Ascending aorta (tissue), 2 donors: ENCODE results near the gene TIGIT. TPM values are rescaled to one million over a fixed set of nuclear protein-coding genes. Genes with fewer than 3 reads are reported as not detected.

Source experiments
- DNase-seq, 2 donors: peaks; one replicate each; pipeline ENCODE4 v3.0.0-alpha.2; 2019; ENCODE audit warnings: low spot score in 2 of 2
- H3K27ac ChIP-seq, 2 donors: fragments of 200-600 bp; sonication (generic); one replicate each; pipeline ENCODE4 v1.5.1; 2016 to 2017; ENCODE audit warnings: mild to moderate bottlenecking in 1 of 2
- H3K27me3 ChIP-seq: fragments of 200-600 bp; sonication (generic); one replicate; pipeline ENCODE4 v1.5.1; 2017
- H3K36me3 ChIP-seq, 2 donors: fragments of 200-600 bp; sonication (generic); one replicate each; pipeline ENCODE4 v1.5.1; 2016
- H3K4me1 ChIP-seq, 2 donors: fragments of 200-600 bp; sonication (generic); one replicate each; pipeline ENCODE4 v1.5.1; 2016 to 2017; ENCODE audit warnings: mild to moderate bottlenecking in 1 of 2
- H3K4me3 ChIP-seq, 2 donors: fragments of 200-600 bp; sonication (generic); one replicate each; pipeline ENCODE4 v1.5.1; 2016 to 2017; ENCODE audit warnings: mild to moderate bottlenecking in 1 of 2
- H3K9me3 ChIP-seq, 2 donors: fragments of 200-600 bp; sonication (generic); one replicate each; pipeline ENCODE4 v1.5.1; 2016
- intact Hi-C: fragments of 100-400 bp; cut with DNase I; formaldehyde crosslinking; loops from one replicate; pipeline ENCODE4 v1.15.1; 2023
- total RNA-seq: library from RNA; depleted of rRNA; stranded (reverse); fragments of >200 nt; gene quantifications from one replicate; pipeline ENCODE4 v1.1.0, GENCODE V29; 2016
- TF ChIP-seq, protein P1 (sequence below), 3 experiments: fragments of 200-600 bp in 2 of 3; fragments of 450-650 bp in 1 of 3; sonication (generic) in 2 of 3; IDR thresholded peaks; one replicate each; pipeline ENCODE4 v1.5.1; 2016 to 2019; ENCODE audit warnings: antibody characterized with exemption in 3 of 3, mild to moderate bottlenecking in 1 of 3, moderate library complexity in 1 of 3

Gene TIGIT
- total RNA-seq, 1 donor from 2014 or later: not detected

DNA sequence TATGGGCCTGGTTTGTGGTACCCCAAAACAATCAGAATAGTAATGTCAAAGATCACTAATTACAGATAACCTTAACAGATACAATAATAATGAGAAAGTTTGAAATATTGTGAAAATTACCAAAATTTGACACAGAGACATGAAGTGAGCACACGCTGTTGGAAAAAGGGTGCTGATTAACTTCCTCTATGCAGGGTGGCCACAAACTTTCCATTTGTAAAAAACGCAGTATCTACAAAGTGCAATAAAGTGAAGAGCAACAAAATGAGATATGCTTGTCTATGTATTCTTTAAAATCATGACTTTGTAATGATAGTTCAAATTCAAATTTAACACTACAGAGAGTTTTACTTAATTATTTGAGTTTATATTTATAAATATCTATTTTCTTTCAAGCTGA lies 7.6 kb upstream of the TIGIT start:
- no peaks in the 10 kb centered on the region for H3K4me1 ChIP-seq
- H3K36me3 ChIP-seq: no peaks in the 10 kb centered on the region
- no peak overlapping the region for H3K27ac ChIP-seq
- TF ChIP-seq, protein P1, sequence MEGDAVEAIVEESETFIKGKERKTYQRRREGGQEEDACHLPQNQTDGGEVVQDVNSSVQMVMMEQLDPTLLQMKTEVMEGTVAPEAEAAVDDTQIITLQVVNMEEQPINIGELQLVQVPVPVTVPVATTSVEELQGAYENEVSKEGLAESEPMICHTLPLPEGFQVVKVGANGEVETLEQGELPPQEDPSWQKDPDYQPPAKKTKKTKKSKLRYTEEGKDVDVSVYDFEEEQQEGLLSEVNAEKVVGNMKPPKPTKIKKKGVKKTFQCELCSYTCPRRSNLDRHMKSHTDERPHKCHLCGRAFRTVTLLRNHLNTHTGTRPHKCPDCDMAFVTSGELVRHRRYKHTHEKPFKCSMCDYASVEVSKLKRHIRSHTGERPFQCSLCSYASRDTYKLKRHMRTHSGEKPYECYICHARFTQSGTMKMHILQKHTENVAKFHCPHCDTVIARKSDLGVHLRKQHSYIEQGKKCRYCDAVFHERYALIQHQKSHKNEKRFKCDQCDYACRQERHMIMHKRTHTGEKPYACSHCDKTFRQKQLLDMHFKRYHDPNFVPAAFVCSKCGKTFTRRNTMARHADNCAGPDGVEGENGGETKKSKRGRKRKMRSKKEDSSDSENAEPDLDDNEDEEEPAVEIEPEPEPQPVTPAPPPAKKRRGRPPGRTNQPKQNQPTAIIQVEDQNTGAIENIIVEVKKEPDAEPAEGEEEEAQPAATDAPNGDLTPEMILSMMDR (IDR thresholded peaks at IDR 0.05): no peak
- H3K27me3 ChIP-seq: no peaks in the 10 kb centered on the region
- no peaks in the 10 kb centered on the region for H3K9me3 ChIP-seq
- no peak overlapping the region for H3K4me3 ChIP-seq
- no peak for DNase-seq
- intact Hi-C loops: no loop called here

DNA sequence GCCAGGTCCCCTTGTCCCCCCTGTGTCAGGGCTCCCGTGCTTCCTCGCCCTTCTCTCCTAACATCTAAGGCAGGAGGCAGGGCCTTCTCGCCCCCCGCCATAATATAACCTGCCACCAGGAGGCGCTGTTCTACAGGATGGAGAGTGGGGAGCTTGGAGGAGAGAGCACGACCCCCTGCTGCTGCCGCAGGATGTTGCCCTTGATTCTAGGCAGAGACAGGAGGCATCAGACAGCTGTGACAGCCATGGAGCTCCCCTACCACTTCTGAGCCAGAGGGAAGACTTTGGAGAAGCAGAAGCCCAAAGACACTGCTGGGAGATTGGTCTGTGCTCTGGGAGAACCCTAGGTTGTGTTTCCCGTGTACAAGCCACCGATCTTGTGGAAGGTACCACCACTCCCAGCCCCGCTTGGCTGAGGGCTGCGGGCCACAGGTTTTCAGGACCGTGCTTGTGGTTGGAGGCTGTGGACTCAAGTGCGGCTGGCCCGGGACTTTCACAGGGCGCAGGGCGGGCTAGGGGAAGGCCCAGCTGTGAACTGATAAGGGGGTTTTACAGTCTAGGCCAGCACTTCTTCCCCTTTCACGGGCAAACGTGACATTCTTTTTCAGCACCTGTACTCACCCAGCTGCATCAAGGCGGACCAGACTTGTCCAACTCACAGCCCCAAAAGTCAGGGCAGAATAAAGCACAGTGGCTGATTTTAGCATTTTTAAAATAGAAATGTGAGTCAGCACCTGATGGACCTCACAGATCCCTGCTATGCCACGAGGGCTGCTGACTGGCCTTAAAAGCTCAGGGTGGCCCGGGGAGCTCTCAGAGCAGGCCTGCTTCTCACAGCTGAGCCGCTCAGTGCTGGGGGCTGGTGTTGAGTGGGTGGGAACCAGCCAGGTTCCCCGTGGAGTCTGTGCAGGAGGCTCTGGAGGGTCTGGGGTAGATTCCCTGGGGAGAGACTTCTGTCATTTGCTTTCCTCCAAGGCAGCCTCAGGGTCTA lies 2.6 kb upstream of the TIGIT start:
- TF ChIP-seq, protein P1 (IDR thresholded peaks at IDR 0.05): peak; percentile 32 to 54 (median 53)
- intact Hi-C loops: no loop called here
- no peak overlapping the region for H3K27ac ChIP-seq
- H3K4me3 ChIP-seq: no peak overlapping the region
- no peaks in the 10 kb centered on the region for H3K4me1 ChIP-seq
- peak in 1 of 2 donors; percentile 77 for DNase-seq
- no peaks in the 10 kb centered on the region for H3K9me3 ChIP-seq
- no peaks in the 10 kb centered on the region for H3K27me3 ChIP-seq
- no peaks in the 10 kb centered on the region for H3K36me3 ChIP-seq

DNA sequence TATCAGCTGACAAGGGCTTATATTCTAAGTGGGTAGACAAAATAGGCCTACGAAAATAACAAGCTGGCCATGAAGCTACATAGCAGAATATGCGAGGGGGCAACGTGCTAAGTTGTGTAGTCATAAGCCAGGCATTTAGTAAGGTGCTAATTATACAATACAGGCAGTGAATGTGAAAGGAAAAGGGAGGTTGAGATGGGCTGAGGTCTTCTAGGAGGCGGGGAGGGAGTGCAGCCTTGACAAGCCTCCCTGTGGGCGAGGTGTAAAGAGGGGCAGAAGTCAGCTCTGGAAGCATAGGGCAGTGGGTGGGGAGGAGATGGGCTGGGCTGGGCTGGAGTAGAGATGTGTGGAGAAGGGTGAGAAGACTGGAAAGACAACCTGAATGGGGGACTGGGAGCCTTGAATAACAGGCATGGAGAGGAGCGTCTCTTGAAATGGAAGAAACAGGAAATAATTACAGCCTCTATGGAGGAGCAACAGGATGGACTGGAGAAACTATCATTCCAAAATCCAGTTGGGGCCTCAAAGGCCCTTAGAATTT lies 1.2 kb downstream of the TIGIT start:
- TF ChIP-seq, protein P1 (IDR thresholded peaks at IDR 0.05): no peak
- Histone ChIP-seq H3K27ac (no peak overlapping the region), H3K4me3 (no peak overlapping the region), H3K4me1 (no peaks in the 10 kb centered on the region), H3K36me3 (no peaks in the 10 kb centered on the region), H3K27me3 (no peaks in the 10 kb centered on the region), H3K9me3 (no peaks in the 10 kb centered on the region)
- no peak for DNase-seq
- intact Hi-C loops: no loop called here

DNA sequence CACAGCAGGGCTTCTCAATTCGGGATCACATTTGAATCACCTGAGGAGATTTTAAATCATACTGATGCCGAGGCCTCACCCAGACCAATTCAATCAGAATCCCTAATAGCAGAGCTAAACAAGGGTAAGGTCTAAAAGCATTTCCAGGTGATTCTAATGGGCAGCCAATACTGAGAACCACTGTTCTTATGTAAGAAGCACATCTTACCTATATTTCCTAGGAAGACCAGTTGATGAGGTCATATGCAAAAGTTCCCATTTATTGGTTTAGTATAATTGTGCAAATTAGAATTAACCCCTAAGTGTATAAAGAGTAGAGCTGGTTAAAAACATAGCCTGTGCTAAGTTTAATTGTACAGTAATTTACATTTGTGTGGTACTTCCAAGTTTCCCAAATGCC lies 2.1 kb downstream of the TIGIT start:
- H3K27me3 ChIP-seq: no peaks in the 10 kb centered on the region
- DNase-seq: no peak
- intact Hi-C loops: no loop called here
- no peaks in the 10 kb centered on the region for H3K4me1 ChIP-seq
- H3K4me3 ChIP-seq: no peak overlapping the region
- no peaks in the 10 kb centered on the region for H3K9me3 ChIP-seq
- TF ChIP-seq, protein P1 (IDR thresholded peaks at IDR 0.05): no peak
- no peak overlapping the region for H3K27ac ChIP-seq
- no peaks in the 10 kb centered on the region for H3K36me3 ChIP-seq

DNA sequence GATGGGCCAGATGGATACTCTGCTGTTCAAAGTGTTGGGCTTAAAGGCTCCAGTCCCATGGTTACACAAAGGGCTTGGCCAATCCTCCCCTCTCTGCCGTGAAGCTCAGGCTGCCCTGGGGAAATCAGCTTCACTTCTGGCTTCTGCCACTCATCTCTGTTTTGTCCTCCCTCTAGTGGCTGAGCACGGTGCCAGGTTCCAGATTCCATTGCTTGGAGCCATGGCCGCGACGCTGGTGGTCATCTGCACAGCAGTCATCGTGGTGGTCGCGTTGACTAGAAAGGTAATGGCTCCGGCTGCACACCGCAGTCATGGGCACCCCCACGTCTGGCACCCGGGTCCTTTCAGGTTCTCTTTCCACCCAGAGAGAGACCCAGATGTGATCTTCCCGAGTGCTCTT lies 5.6 kb downstream of the TIGIT start:
- Histone ChIP-seq H3K36me3 (no peaks in the 10 kb centered on the region), H3K4me3 (no peak overlapping the region), H3K4me1 (no peaks in the 10 kb centered on the region), H3K27ac (no peak overlapping the region), H3K27me3 (no peaks in the 10 kb centered on the region), H3K9me3 (no peaks in the 10 kb centered on the region)
- intact Hi-C loops: no loop called here
- TF ChIP-seq, protein P1 (IDR thresholded peaks at IDR 0.05): peak in 1 of 3 experiments; percentile 20
- no peak for DNase-seq
